Measurements from ENCODE around the gene CNPY2.
"Not testable (repeated sequence)": the region's sequence is repeated elsewhere in the genome, so short reads cannot be mapped to it uniquely, and the experiment has no call there.

Gene CNPY2

DNA sequence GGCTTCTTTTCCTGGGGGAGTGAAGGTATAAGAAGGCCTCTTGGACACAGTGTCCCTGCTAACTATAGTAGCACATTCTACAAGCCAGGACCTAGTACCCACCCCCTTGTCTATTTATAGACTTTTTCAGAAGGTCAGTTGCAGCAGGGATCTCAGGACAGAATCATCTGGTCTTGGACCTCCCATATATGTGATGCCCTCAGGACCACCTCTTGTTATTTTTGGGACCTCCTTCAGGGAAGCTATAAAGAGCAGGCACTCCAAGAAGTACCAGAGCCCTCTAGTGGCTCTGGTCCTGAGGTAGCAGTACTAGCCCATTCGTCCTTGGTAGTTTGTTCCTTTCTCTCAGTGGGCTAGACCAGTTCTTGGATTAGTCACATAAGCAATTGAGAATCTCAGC, 44.8 kb downstream of the CNPY2 start:
- Histone ChIP-seq H3K27me3 (no peaks in the 10 kb centered on the region), H3K4me3 (ENCODE audit: low read depth in 1 of 2, low read length in 1 of 2) (no peak overlapping the region), H3K4me1 (ENCODE audit: control insufficient read depth in 1 of 2, insufficient read depth in 1 of 2, low read depth in 1 of 2, low read length in 1 of 2) (peaks cover 12 to 16% of the 10 kb centered on the region in 2 experiments), H3K36me3 (peaks cover 63% of the 10 kb centered on the region), H3K27ac (no peak overlapping the region), H3K9me3 (no peaks in the 10 kb centered on the region)
- TF ChIP-seq, protein P1, sequence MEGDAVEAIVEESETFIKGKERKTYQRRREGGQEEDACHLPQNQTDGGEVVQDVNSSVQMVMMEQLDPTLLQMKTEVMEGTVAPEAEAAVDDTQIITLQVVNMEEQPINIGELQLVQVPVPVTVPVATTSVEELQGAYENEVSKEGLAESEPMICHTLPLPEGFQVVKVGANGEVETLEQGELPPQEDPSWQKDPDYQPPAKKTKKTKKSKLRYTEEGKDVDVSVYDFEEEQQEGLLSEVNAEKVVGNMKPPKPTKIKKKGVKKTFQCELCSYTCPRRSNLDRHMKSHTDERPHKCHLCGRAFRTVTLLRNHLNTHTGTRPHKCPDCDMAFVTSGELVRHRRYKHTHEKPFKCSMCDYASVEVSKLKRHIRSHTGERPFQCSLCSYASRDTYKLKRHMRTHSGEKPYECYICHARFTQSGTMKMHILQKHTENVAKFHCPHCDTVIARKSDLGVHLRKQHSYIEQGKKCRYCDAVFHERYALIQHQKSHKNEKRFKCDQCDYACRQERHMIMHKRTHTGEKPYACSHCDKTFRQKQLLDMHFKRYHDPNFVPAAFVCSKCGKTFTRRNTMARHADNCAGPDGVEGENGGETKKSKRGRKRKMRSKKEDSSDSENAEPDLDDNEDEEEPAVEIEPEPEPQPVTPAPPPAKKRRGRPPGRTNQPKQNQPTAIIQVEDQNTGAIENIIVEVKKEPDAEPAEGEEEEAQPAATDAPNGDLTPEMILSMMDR (IDR thresholded peaks at IDR 0.05) = no peak

DNA sequence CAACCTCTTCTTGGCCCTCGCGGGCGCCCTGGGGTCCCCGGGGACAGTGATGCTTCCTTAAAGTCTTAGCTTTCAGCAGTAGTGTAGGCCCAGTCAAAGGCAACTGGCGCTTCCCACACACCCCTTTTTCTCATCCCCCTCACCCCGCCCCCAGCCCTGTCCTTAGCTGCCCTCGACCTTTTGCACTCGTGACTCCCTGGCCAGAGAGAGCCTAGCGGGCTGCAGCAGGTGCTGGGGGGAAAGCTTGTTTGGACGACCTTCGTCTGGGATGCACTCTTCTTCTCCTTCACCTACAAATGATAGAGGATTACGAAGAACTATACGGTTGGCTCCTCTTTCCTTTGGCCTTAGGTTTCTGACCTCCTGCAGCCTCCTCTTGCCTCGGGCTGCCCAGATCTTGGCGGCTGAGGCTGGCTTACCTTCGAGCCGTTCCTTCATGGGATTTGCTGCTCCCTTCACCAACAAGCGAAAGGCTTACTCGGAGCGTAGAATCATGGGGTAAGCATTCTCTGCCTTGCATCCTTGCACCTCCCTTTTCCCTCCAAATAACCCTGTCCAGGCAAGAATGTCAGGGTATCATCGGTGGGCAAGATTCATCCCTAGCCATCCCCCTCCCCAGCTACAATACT, 48.2 kb downstream of the CNPY2 start:
- Histone ChIP-seq H3K4me1 (ENCODE audit: control insufficient read depth in 1 of 2, insufficient read depth in 1 of 2, low read depth in 1 of 2, low read length in 1 of 2) (peaks cover 17 to 19% of the 10 kb centered on the region in 2 experiments), H3K4me3 (ENCODE audit: low read depth in 1 of 2, low read length in 1 of 2) (peak overlapping the region; percentile 79 to 80), H3K36me3 (peaks cover 28% of the 10 kb centered on the region), H3K27me3 (no peaks in the 10 kb centered on the region), H3K9me3 (no peaks in the 10 kb centered on the region), H3K27ac (peak overlapping the region; percentile 89)
- TF ChIP-seq, protein P1 (IDR thresholded peaks at IDR 0.05) = no peak

DNA sequence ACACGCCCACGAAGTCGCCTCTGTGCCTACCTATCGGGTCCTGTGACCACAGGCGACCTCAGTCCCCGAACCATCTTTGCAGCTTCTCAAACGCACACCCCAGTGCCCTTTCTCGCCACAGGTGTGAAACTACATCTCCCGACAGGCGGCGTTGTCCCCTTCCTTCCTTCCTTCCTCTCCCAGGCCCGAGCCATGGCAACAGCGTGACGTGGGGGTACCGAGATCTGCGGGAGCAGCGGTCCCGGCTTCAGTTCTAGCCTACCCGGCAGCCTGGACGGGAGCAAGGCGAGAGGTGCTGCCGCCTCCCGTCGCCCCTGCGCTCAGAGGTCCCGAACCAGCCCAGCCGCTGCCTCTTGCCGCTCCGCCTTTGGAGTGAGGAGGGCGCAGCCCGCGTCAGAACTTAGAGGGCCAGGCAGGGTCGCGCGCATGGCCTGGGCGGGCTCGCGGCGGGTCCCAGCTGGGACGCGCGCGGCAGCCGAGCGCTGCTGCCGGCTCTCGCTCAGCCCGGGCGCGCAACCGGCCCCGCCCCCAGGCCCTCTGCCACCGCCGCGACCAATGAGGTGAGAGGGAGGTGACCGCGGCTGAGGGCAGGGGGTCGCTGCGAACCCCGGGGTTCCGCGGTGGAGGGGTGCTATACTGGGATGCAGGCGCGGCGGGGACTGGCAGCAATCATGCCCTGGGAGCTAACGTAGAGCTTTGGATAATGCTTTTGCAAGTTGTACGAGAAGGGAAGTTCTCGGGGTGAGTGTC, 48.9 kb downstream of the CNPY2 start, which contains the start of gene COQ10A:
Gene COQ10A (plus strand): TSS at position 250 of the 750 bp plus-strand sequence. CDS start 177 bp downstream, at position 427.
- peak within 1 kb of the TSS; percentile 89 for H3K27ac ChIP-seq
- H3K4me3 ChIP-seq (ENCODE audit: low read depth in 1 of 2, low read length in 1 of 2) = peak within 1 kb of the TSS; percentile 79 to 80
- H3K9me3 ChIP-seq = no peaks in the 10 kb centered on the region
- peaks cover 21% of the 10 kb centered on the region for H3K36me3 ChIP-seq
- peaks cover 17 to 19% of the 10 kb centered on the region in 2 experiments for H3K4me1 ChIP-seq (ENCODE audit: control insufficient read depth in 1 of 2, insufficient read depth in 1 of 2, low read depth in 1 of 2, low read length in 1 of 2)
- no peaks in the 10 kb centered on the region for H3K27me3 ChIP-seq
- TF ChIP-seq, protein P1 (IDR thresholded peaks at IDR 0.05) = peak; percentile 61

DNA sequence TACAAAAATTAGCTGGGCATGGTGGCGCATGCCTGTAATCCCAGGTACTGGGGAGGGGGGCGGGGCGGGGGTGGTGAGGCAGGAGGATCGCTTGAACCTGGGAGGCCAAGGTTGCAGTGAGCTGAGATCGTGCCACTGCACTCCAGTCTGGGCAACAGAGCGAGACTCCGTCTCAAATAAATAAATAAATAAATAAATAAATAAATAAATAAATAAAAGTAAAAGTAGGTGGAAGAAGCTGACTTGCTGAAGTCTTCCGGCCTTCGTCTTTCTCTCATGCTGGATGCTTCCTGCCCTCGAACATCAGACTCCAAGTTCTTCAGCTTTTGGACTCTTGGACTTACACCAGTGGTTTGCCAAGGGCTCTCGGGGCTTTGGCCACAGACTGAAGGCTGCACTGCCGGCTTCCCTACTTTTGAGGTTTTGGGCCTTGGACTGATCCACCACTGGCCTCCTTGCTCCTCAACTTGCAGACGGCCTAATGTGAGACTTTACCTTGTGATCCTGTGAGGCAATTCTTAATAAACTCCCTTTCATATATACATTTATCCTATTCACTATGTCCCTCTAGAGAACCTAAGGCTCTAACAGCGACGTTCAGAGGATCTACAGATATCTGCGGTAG, 49.6 kb downstream of the CNPY2 start:
- peak overlapping the region; percentile 79 to 80 for H3K4me3 ChIP-seq (ENCODE audit: low read depth in 1 of 2, low read length in 1 of 2)
- not testable (repeated sequence) for H3K27me3 ChIP-seq, H3K9me3 ChIP-seq
- peaks cover 14% of the 10 kb centered on the region for H3K36me3 ChIP-seq
- peaks cover 17 to 19% of the 10 kb centered on the region in 2 experiments for H3K4me1 ChIP-seq (ENCODE audit: control insufficient read depth in 1 of 2, insufficient read depth in 1 of 2, low read depth in 1 of 2, low read length in 1 of 2)
- H3K27ac ChIP-seq = peak overlapping the region; percentile 89

DNA sequence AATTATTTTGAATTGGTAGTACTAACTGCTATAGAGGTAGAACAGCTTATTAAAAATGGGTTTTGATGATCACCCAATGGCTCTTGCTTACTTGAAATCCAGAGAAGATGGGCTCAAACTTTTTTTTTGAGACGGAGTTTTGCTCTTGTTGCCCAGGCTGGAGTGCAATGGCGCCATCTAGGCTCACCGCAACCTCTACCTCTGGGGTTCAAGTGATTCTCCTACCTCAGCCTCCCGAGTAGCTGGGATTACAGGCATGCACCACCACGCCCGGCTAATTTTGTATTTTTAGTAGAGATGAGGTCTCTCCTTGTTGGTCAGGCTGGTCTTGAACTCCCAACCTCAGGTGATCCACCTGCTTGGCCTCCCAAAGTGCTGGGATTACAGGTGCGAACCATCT, 52.8 kb downstream of the CNPY2 start:
- H3K27ac ChIP-seq = not testable (repeated sequence)

DNA sequence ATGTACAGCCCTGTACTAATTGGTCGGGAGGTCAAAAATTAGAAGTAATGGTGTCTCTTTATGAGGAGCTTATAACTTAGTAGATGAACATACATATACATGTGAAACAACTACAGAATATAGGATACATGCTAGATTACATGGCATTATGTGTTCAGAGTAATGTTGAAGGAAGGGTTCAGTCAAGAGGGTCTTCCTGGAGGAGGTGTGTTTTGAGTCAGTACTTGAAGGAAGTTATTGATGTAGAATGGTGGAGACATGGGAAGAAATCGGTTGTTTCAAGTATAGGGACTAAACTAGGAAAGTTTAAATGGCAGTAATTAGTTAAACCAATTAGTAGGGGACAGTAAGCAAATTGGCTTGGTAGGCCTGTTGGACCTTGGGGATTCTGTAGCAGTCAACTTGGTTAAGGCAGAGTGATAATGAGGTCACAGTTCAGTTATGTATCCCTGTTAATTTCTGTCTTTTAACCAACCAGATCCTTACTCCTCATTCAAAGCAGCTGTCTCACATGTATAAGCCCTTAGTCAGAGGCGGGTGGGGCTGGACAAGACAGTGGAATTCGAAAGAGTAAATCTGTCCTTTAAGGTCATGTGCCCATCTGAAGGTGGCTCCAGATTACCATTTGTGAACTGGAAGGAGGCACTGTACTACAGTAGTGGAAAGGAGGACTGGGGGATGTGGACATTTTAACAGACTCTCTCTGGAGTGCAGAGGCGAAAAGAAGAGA, 54.1 kb downstream of the CNPY2 start:
- H3K4me3 ChIP-seq (ENCODE audit: low read depth in 1 of 2, low read length in 1 of 2) = no peak overlapping the region
- H3K9me3 ChIP-seq = no peaks in the 10 kb centered on the region
- TF ChIP-seq, protein P1 (IDR thresholded peaks at IDR 0.05) = no peak
- no peak overlapping the region for H3K27ac ChIP-seq
- peaks cover 2% of the 10 kb centered on the region for H3K36me3 ChIP-seq
- no peaks in the 10 kb centered on the region for H3K27me3 ChIP-seq
- peaks cover 25 to 29% of the 10 kb centered on the region in 2 experiments for H3K4me1 ChIP-seq (ENCODE audit: control insufficient read depth in 1 of 2, insufficient read depth in 1 of 2, low read depth in 1 of 2, low read length in 1 of 2)

More for the DNA sequence above, 52.8 kb downstream of the CNPY2 start:
- not testable (repeated sequence) for H3K36me3 ChIP-seq; H3K27me3 ChIP-seq; H3K4me3 ChIP-seq (ENCODE audit: low read depth in 1 of 2, low read length in 1 of 2); H3K9me3 ChIP-seq
- H3K4me1 ChIP-seq (ENCODE audit: control insufficient read depth in 1 of 2, insufficient read depth in 1 of 2, low read depth in 1 of 2, low read length in 1 of 2) = peaks cover 27% of the 10 kb centered on the region in 2 experiments

All from neutrophil (primary cell).